Right ventricle myocardium inferior (tissue), 1 donor: ENCODE data around the gene C2orf74. TPM values are rescaled to one million over a fixed set of nuclear protein-coding genes. Genes with fewer than 3 reads are reported as not detected.
"Not testable (repeated sequence)": the region's sequence is repeated elsewhere in the genome, so short reads cannot be mapped to it uniquely, and the experiment has no call there.

Source experiments
- ATAC-seq: fragments of 200-7000 bp; cut with Tn5 transposase; one replicate; pipeline ENCODE4 v1.9.1; 2020; ENCODE audit warnings: mild to moderate bottlenecking, moderate library complexity
- DNase-seq: peaks from one replicate; pipeline ENCODE4 v3.0.0; 2021; ENCODE audit errors: missing footprints
- intact Hi-C: fragments of 100-400 bp; cut with DNase I; formaldehyde crosslinking; loops from one replicate; pipeline ENCODE4 v1.11.0; 2022
- total RNA-seq: library from RNA; stranded (reverse); fragmentation: NEBNext Ultra II Directional; extraction: Animal tissue kit (Norgen Biotek cat#: 25700); gene quantifications from one replicate; pipeline ENCODE4 v1.2.1, GENCODE V29; 2021
- donor health status: DM: no; HTN: yes; CAD: no; lungs with severe emphysema.

Gene C2orf74
- total RNA-seq, 1 donor from 2014 or later: 30.1 TPM

DNA sequence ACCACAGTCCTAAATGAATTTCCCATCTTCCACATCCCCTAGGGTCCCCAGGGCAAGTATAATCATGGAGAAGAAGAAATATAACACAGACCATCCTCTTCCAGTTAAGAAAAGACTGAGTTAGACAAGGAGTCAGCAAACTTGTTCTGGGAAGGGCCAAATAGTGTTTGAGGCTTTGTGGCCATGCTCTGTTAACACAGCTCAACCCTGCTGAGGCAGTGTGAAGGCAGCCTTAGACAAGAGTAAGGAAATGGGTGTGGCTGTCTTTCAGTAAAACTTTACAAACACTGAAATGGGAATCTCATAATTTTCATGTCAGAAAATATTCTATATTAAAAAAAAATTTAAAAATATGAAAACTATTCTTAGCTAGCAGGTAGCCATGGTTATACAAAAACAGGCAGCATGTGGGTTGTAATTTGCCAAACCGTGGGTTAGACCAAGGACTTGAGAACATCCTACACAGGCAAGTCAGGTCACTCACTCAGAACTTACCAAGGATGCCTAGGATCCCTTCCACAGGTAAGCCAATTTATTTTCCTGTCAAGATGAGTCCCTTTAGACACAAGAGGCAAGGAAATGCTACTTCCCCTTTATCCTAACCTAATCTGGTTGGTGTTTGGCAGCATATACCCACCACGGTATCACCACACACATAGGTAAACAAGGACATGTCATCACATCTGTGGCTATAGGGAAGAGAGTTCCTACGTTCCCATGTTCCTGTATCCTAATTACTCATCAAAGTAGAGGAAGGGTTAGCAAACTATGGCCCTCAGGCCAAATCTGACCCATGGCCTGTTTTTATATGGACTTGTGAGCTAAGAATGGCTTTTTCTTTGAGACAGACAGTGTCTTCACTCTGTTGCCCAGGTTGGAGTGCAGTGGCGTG is 31.9 kb downstream of the C2orf74 start:
- DNase-seq (no peak), ATAC-seq (no peak)
- intact Hi-C loops: no loop called here

GRCh38 chr2:61194646-61195045 is 32.7 kb downstream of the C2orf74 start:
- ATAC-seq, DNase-seq, intact Hi-C loops: not testable (repeated sequence)

DNA sequence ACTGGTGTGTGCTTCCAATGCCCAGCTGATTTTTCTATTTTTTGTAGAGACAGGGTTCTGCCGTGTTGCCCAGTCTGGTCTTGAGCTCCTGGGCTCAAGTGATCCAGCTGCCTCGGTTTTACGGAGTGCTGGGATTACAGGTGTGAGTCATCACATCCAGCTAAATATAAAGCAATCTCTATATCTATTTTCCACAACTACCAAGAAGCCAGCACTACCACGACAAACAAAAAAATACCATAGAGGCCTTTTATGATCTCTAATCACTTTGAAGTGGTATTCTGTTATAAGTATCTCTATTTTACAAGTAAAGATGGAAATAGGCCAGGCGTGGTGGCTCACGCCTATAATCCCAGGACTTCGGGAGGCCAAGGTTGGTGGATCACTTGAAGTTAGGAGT is 34.7 kb downstream of the C2orf74 start:
- DNase-seq (no peak), ATAC-seq (no peak)
- intact Hi-C loops: no loop called here

- intact Hi-C loops: no loop called here
- ATAC-seq: no peak
- no peak for DNase-seq
These were observed 43.1 kb downstream of the C2orf74 start for GRCh38 chr2:61205132-61205531.

DNA sequence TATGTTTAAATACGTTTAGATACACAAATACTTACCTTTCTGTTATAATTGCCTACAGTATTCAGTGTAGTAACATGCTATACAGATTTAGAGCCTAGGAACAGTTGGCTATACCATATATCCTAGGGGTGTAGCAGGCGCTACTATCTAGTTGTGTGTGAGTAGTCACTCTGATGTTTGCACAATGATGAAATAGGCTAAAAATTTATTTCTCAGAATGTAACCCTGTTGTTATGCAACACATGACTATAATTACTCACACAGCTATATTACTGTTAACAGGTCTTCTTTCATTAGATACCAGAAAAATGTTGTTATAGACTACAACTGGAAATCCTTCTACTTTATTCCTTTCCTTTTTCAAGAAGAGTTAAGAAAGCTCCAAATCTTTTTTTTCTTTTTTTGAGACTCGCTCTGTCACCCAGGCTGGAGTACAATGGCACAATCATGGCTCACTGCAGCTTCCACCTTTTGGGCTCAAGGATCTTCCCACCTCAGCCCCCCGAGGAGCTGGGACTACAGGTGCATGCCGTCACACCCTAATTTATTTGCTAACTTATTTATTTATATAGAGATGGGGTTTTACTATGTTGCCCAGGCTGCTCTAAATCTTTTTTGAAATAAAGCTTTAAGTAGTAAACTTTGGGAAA is 48.5 kb downstream of the C2orf74 start:
- intact Hi-C loops: no loop called here

DNA sequence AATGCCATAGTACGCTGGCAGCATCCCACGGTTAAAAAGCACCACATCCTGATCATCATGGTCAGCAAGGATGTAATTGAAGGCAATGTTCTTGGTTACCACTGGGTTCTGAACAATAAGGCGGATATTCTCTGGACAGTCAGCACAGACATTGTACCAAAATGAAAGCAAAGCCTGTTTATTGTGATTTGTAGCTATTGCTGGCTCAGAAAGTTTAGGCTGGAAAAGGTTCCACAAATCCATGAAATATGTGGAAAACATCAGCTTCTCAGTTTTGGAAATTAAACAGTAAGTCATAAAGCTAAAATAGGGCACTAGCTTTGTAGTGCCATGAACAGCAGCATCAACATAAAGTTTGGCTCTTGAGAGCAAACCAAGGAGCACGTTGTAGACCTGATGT is 52.2 kb downstream of the C2orf74 start:
- DNase-seq (no peak), ATAC-seq (no peak)
- intact Hi-C loops: no loop called here

More for the DNA sequence above, 48.5 kb downstream of the C2orf74 start:
- ATAC-seq: no peak
- no peak for DNase-seq

Other genes starting within 250 kb of the C2orf74 start
- gene PEX13, start 144.5 kb upstream of the C2orf74 start, total RNA-seq: 21.9 TPM
- gene PUS10, start 143.9 kb upstream of the C2orf74 start, total RNA-seq: 5.2 TPM
- 6.9 TPM for gene SANBR, start 96.3 kb upstream of the C2orf74 start, total RNA-seq